GM10248 (cell line): ENCODE results near the gene CYBB.

Experiments
- CTCF ChIA-PET: fragments of 300-600 bp; sonication (Branson Sonifier 250); formaldehyde crosslinking; extraction: SDS; loops from one replicate; lab custom pipeline; 2021; ENCODE audit warnings: antibody characterized with exemption; lab: Yijun Ruan, JAX
- POLR2A ChIA-PET: fragments of 350-650 bp; sonication (Branson Sonifier 250); formaldehyde crosslinking; extraction: SDS; loops from one replicate; lab custom pipeline; 2020; ENCODE audit warnings: antibody characterized with exemption; lab: Yijun Ruan, JAX
- DNase-seq: peaks from one replicate; pipeline ENCODE4 v3.0.0; 2012; ENCODE audit errors: extremely low spot score
- CTCF ChIP-seq: IDR thresholded peaks from 2 replicates; pipeline ENCODE4 v1.5.1; 2012; ENCODE audit warnings: mild to moderate bottlenecking, low read depth; ENCODE audit errors: extremely low read depth, missing control alignments, control extremely low read depth

CYBB gene

GRCh38 chrX:37752936-37753335 is 26.9 kb upstream of the CYBB start:
- no peak for TF ChIP-seq CTCF
- DNase-seq: no peak
- ChIA-PET CTCF (interaction anchor here (1.5 to 4.0 kb wide), 2 partner anchors 8 to 71 kb away, joined by 6 to 16 read pairs; no protein-coding TSS in a partner anchor), POLR2A (no interaction called here)

- POLR2A ChIA-PET: no interaction called here
- DNase-seq: no peak
- CTCF ChIA-PET: interaction anchor here (1.5 to 4.0 kb wide), 2 partner anchors 8 to 71 kb away, joined by 6 to 16 read pairs; no protein-coding TSS in a partner anchor
- no peak for TF ChIP-seq CTCF
Observed at GRCh38 chrX:37753384-37753783, 26.5 kb upstream of the CYBB start.

- no peak for DNase-seq
- no peak for TF ChIP-seq CTCF
- POLR2A ChIA-PET: no interaction called here
- CTCF ChIA-PET: interaction anchor here (1.5 to 4.0 kb wide), 2 partner anchors 9 to 70 kb away, joined by 6 to 16 read pairs; no protein-coding TSS in a partner anchor
Observed at GRCh38 chrX:37754516-37754915, 25.3 kb upstream of the CYBB start.

GRCh38 chrX:37755025-37755424 is 24.8 kb upstream of the CYBB start:
- ChIA-PET CTCF (interaction anchor here (4.0 kb wide), 1 partner anchor 69 kb away, joined by 16 read pairs; no protein-coding TSS in a partner anchor), POLR2A (no interaction called here)
- TF ChIP-seq CTCF: no peak
- DNase-seq: peak; percentile 42

GRCh38 chrX:37757082-37757481 is 22.8 kb upstream of the CYBB start:
- no peak for TF ChIP-seq CTCF
- no peak for DNase-seq
- POLR2A ChIA-PET: no interaction called here
- CTCF ChIA-PET: interaction anchor here (3.6 kb wide), 1 partner anchor 11 kb away, joined by 12 read pairs; no protein-coding TSS in a partner anchor

- DNase-seq: no peak
- ChIA-PET POLR2A (no interaction called here), CTCF (interaction anchor here (1.6 to 3.7 kb wide), 3 partner anchors 13 to 66 kb away, joined by 6 to 15 read pairs (median 12); no protein-coding TSS in a partner anchor)
- TF ChIP-seq CTCF: no peak
Observed at GRCh38 chrX:37759351-37759750, 20.5 kb upstream of the CYBB start.
